DOHH2 (cell line): ENCODE results near the gene RER1.

ENCODE experiments used
- CTCF ChIP-seq: fragments of 200-600 bp; sonication (generic); IDR thresholded peaks from one replicate; pipeline ENCODE4 v1.5.1; 2014; ENCODE audit warnings: antibody characterized with exemption, mild to moderate bottlenecking, low read depth, low read length; ENCODE audit not compliant: poor library complexity, severe bottlenecking
- EZH2phosphoT487 ChIP-seq: fragments of 200-600 bp; sonication (generic); IDR thresholded peaks from 2 replicates; pipeline ENCODE4 v1.6.1; 2017; ENCODE audit warnings: borderline replicate concordance, mild to moderate bottlenecking, antibody characterized with exemption, low read length, moderate library complexity, mixed read lengths

- TF ChIP-seq CTCF (no peak), EZH2phosphoT487 (no peak)
Measured at GRCh38 chr1:2380816-2381591, 10.6 kb upstream of the RER1 start.
